PC-3 (cell line): Measurements from ENCODE around the gene ZFP36L2.

Experiments used
- EZH2 ChIP-seq: fragments of 300-600 bp; sonication (generic); IDR thresholded peaks from one replicate; pipeline ENCODE4 v1.6.1; 2017; ENCODE audit warnings: antibody characterized with exemption, mild to moderate bottlenecking, low read length; ENCODE audit not compliant: unreplicated experiment
- EZH2phosphoT487 ChIP-seq: fragments of 300-600 bp; sonication (generic); IDR thresholded peaks from 2 replicates; pipeline ENCODE4 v1.6.1; 2018; ENCODE audit warnings: mild to moderate bottlenecking, antibody characterized with exemption, low read length, borderline replicate concordance
- TF ChIP-seq, protein P1 (sequence below): fragments of 300-600 bp; sonication (generic); conservative IDR thresholded peaks from 2 replicates; pipeline ENCODE4 v1.5.1; 2017; ENCODE audit warnings: antibody characterized with exemption, low read depth, mild to moderate bottlenecking, low read length

DNA sequence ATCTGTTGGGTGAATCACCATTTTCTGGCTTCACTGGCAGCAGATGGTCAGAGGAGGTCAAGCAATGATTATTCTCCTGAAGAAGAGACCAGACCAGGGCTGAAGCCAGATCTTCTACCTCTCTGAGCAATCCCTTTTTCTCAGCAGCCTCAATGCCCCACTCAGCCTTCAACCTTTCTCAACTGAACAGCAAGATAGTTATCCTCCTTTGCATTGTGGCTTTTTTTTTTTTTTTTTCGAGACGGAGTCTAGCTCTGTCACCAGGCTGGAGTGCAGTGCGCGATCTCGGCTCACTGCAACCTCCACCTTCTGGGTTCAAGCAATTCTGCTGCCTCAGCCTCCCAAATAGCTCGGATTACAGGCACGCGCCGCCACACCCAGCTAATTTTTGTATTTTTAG lies 50.5 kb downstream of the ZFP36L2 start:
- TF ChIP-seq, protein P1, sequence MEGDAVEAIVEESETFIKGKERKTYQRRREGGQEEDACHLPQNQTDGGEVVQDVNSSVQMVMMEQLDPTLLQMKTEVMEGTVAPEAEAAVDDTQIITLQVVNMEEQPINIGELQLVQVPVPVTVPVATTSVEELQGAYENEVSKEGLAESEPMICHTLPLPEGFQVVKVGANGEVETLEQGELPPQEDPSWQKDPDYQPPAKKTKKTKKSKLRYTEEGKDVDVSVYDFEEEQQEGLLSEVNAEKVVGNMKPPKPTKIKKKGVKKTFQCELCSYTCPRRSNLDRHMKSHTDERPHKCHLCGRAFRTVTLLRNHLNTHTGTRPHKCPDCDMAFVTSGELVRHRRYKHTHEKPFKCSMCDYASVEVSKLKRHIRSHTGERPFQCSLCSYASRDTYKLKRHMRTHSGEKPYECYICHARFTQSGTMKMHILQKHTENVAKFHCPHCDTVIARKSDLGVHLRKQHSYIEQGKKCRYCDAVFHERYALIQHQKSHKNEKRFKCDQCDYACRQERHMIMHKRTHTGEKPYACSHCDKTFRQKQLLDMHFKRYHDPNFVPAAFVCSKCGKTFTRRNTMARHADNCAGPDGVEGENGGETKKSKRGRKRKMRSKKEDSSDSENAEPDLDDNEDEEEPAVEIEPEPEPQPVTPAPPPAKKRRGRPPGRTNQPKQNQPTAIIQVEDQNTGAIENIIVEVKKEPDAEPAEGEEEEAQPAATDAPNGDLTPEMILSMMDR, result no peak
- no peak for TF ChIP-seq EZH2
- TF ChIP-seq EZH2phosphoT487, result no peak
